ENCODE data around the gene POC5. TPM values are rescaled to one million over a fixed set of nuclear protein-coding genes. Genes with fewer than 3 reads are reported as not detected.

Gene POC5
- total RNA-seq, 4 donors from 2014 or later: 10.9 to 21.6 (median 11.4) TPM

GRCh38 chr5:75720882-75721281 lies 3.6 kb upstream of the POC5 start:
- Histone ChIP-seq H3K9me3 (no peaks in the 10 kb centered on the region), H3K36me3 (no peaks in the 10 kb centered on the region), H3K4me3 (no peak overlapping the region), H3K27ac (no peak overlapping the region), H3K4me1 (peaks cover 10% of the 10 kb centered on the region), H3K27me3 (no peaks in the 10 kb centered on the region)
- WGBS: 88% methylated on average over 5 of the region's 5 CpGs
- DNase-seq (ENCODE audit: low spot score in 2 of 2): no peak
- TF ChIP-seq POLR2AphosphoS5 (IDR thresholded peaks at IDR 0.05): no peak
- no peak for TF ChIP-seq CTCF (IDR thresholded peaks at IDR 0.05)
- TF ChIP-seq EP300 (IDR thresholded peaks at IDR 0.05): no peak
- TF ChIP-seq POLR2A (IDR thresholded peaks at IDR 0.05): no peak

- Histone ChIP-seq H3K36me3 (no peaks in the 10 kb centered on the region), H3K27me3 (no peaks in the 10 kb centered on the region), H3K4me1 (peaks cover 11% of the 10 kb centered on the region), H3K27ac (peak overlapping the region; percentile 85), H3K4me3 (peak overlapping the region; percentile 58), H3K9me3 (no peaks in the 10 kb centered on the region)
- no peak for DNase-seq (ENCODE audit: low spot score in 2 of 2)
- 0% methylated on average over 7 of the region's 7 CpGs for WGBS
- TF ChIP-seq EP300 (IDR thresholded peaks at IDR 0.05) (no peak), POLR2A (IDR thresholded peaks at IDR 0.05) (no peak), CTCF (IDR thresholded peaks at IDR 0.05) (no peak), POLR2AphosphoS5 (IDR thresholded peaks at IDR 0.05) (no peak)
These were observed 539 bp downstream of the POC5 start for GRCh38 chr5:75716715-75717081.

GRCh38 chr5:75712091-75712490 lies 5.1 kb downstream of the POC5 start:
- DNase-seq (ENCODE audit: low spot score in 2 of 2): no peak
- no peaks in the 10 kb centered on the region for H3K27me3 ChIP-seq
- TF ChIP-seq POLR2AphosphoS5 (IDR thresholded peaks at IDR 0.05) (no peak), CTCF (IDR thresholded peaks at IDR 0.05) (no peak), POLR2A (IDR thresholded peaks at IDR 0.05) (no peak), EP300 (IDR thresholded peaks at IDR 0.05) (no peak)
- 95% methylated on average over 2 of the region's 2 CpGs for WGBS
- H3K4me1 ChIP-seq: peaks cover 11% of the 10 kb centered on the region
- H3K27ac ChIP-seq: no peak overlapping the region
- no peaks in the 10 kb centered on the region for H3K9me3 ChIP-seq
- peaks cover 8% of the 10 kb centered on the region for H3K36me3 ChIP-seq
- H3K4me3 ChIP-seq: no peak overlapping the region

- no peak for TF ChIP-seq CTCF (IDR thresholded peaks at IDR 0.05)
- H3K4me1 ChIP-seq: peaks cover 4% of the 10 kb centered on the region
- WGBS: 93% methylated on average over 1 of the region's 1 CpG
- peaks cover 8% of the 10 kb centered on the region for H3K36me3 ChIP-seq
- DNase-seq (ENCODE audit: low spot score in 2 of 2): no peak
- no peak overlapping the region for H3K27ac ChIP-seq
- H3K27me3 ChIP-seq: no peaks in the 10 kb centered on the region
- no peak overlapping the region for H3K4me3 ChIP-seq
- H3K9me3 ChIP-seq: no peaks in the 10 kb centered on the region
These were observed 6.1 kb downstream of the POC5 start for GRCh38 chr5:75711151-75711550.

- H3K36me3 ChIP-seq: peaks cover 8% of the 10 kb centered on the region
- no peaks in the 10 kb centered on the region for H3K4me1 ChIP-seq
- WGBS: 71% methylated on average over 1 of the region's 1 CpG
- TF ChIP-seq EP300 (IDR thresholded peaks at IDR 0.05): no peak
- TF ChIP-seq CTCF (IDR thresholded peaks at IDR 0.05): no peak
- TF ChIP-seq POLR2A (IDR thresholded peaks at IDR 0.05): no peak
- TF ChIP-seq POLR2AphosphoS5 (IDR thresholded peaks at IDR 0.05): no peak
- no peaks in the 10 kb centered on the region for H3K9me3 ChIP-seq
- no peak overlapping the region for H3K27ac ChIP-seq
- no peaks in the 10 kb centered on the region for H3K27me3 ChIP-seq
- DNase-seq (ENCODE audit: low spot score in 2 of 2): no peak
- H3K4me3 ChIP-seq: no peak overlapping the region
These were observed 6.6 kb downstream of the POC5 start for GRCh38 chr5:75710637-75711036.

All from suprapubic skin (tissue), 4 donors.